Measurements from ENCODE around the gene NKAPD1.

DNA sequence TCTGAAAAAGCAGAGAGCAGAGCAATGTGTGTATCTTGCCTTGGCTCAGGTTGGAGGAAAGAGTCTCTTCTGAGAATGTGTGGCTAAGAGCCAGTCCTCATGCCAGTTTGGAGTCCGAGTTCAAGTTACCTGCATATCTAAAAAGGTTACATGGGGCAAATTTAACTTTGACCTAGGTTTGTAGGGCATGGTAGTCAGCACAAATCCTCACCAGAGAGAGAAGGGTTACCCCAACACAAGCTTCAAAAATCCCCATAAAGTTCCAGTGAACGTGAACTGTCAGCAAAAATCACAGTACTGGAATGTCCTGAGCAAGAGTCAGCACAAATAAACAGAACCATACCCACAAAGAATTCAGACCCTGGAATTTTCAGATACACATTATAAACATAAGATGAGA lies 26.4 kb downstream of the NKAPD1 start:
- TF ChIP-seq, protein P1, sequence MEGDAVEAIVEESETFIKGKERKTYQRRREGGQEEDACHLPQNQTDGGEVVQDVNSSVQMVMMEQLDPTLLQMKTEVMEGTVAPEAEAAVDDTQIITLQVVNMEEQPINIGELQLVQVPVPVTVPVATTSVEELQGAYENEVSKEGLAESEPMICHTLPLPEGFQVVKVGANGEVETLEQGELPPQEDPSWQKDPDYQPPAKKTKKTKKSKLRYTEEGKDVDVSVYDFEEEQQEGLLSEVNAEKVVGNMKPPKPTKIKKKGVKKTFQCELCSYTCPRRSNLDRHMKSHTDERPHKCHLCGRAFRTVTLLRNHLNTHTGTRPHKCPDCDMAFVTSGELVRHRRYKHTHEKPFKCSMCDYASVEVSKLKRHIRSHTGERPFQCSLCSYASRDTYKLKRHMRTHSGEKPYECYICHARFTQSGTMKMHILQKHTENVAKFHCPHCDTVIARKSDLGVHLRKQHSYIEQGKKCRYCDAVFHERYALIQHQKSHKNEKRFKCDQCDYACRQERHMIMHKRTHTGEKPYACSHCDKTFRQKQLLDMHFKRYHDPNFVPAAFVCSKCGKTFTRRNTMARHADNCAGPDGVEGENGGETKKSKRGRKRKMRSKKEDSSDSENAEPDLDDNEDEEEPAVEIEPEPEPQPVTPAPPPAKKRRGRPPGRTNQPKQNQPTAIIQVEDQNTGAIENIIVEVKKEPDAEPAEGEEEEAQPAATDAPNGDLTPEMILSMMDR (IDR thresholded peaks at IDR 0.05), result no peak
- TF ChIP-seq POLR2AphosphoS5 (IDR thresholded peaks at IDR 0.05; ENCODE audit: low read depth, low read length) (no peak), TCF7L2 (IDR thresholded peaks at IDR 0.05; ENCODE audit: low read depth, low read length) (no peak)
- TF ChIP-seq, protein P2, sequence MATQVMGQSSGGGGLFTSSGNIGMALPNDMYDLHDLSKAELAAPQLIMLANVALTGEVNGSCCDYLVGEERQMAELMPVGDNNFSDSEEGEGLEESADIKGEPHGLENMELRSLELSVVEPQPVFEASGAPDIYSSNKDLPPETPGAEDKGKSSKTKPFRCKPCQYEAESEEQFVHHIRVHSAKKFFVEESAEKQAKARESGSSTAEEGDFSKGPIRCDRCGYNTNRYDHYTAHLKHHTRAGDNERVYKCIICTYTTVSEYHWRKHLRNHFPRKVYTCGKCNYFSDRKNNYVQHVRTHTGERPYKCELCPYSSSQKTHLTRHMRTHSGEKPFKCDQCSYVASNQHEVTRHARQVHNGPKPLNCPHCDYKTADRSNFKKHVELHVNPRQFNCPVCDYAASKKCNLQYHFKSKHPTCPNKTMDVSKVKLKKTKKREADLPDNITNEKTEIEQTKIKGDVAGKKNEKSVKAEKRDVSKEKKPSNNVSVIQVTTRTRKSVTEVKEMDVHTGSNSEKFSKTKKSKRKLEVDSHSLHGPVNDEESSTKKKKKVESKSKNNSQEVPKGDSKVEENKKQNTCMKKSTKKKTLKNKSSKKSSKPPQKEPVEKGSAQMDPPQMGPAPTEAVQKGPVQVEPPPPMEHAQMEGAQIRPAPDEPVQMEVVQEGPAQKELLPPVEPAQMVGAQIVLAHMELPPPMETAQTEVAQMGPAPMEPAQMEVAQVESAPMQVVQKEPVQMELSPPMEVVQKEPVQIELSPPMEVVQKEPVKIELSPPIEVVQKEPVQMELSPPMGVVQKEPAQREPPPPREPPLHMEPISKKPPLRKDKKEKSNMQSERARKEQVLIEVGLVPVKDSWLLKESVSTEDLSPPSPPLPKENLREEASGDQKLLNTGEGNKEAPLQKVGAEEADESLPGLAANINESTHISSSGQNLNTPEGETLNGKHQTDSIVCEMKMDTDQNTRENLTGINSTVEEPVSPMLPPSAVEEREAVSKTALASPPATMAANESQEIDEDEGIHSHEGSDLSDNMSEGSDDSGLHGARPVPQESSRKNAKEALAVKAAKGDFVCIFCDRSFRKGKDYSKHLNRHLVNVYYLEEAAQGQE (IDR thresholded peaks at IDR 0.05; ENCODE audit: insufficient read depth in 1 of 2, low read depth in 2 of 2, low read length in 1 of 2), result no peak

Data from Panc1 (cell line).